ENCODE data around the gene ARMH2.
"Not testable (repeated sequence)": the region's sequence is repeated elsewhere in the genome, so short reads cannot be mapped to it uniquely, and the experiment has no call there.

The ARMH2 gene

GRCh38 chr6:24766680-24767462 lies 31.8 kb downstream of the ARMH2 start:
- TF ChIP-seq CTCF (conservative IDR thresholded peaks at IDR 0.05; ENCODE audit: low read depth, low read length) = peak; percentile 40
- no peak for DNase-seq (ENCODE audit: low read depth)
- no peak overlapping the region for H3K4me3 ChIP-seq (ENCODE audit: low read length)

GRCh38 chr6:24765968-24766367 lies 32.7 kb downstream of the ARMH2 start:
- DNase-seq (ENCODE audit: low read depth); H3K4me3 ChIP-seq (ENCODE audit: low read length): not testable (repeated sequence)

GRCh38 chr6:24764833-24765828 lies 33.6 kb downstream of the ARMH2 start:
- DNase-seq (ENCODE audit: low read depth) = not testable (repeated sequence)

GRCh38 chr6:24763578-24763977 lies 35.1 kb downstream of the ARMH2 start:
- no peak for TF ChIP-seq CTCF (conservative IDR thresholded peaks at IDR 0.05; ENCODE audit: low read depth, low read length)
- no peak for DNase-seq (ENCODE audit: low read depth)
- no peak overlapping the region for H3K4me3 ChIP-seq (ENCODE audit: low read length)

More at GRCh38 chr6:24764833-24765828, 33.6 kb downstream of the ARMH2 start:
- not testable (repeated sequence) for H3K4me3 ChIP-seq (ENCODE audit: low read length)

- no peak for TF ChIP-seq CTCF (conservative IDR thresholded peaks at IDR 0.05; ENCODE audit: low read depth, low read length)
Observed at GRCh38 chr6:24761851-24762250, 36.9 kb downstream of the ARMH2 start.

GRCh38 chr6:24761193-24761835 lies 37.4 kb downstream of the ARMH2 start:
- no peak overlapping the region for H3K4me3 ChIP-seq (ENCODE audit: low read length)
- no peak for TF ChIP-seq CTCF (conservative IDR thresholded peaks at IDR 0.05; ENCODE audit: low read depth, low read length)
- no peak for DNase-seq (ENCODE audit: low read depth)

More at GRCh38 chr6:24761851-24762250, 36.9 kb downstream of the ARMH2 start:
- no peak overlapping the region for H3K4me3 ChIP-seq (ENCODE audit: low read length)
- no peak for DNase-seq (ENCODE audit: low read depth)

GRCh38 chr6:24760210-24760609 lies 38.5 kb downstream of the ARMH2 start:
- no peak for DNase-seq (ENCODE audit: low read depth)
- no peak for TF ChIP-seq CTCF (conservative IDR thresholded peaks at IDR 0.05; ENCODE audit: low read depth, low read length)
- no peak overlapping the region for H3K4me3 ChIP-seq (ENCODE audit: low read length)

Measured in retinal pigment epithelial cell (primary cell).